Astrocyte (in vitro differentiated cells and primary cell): ENCODE measurements around the gene TSPAN4. TPM values are rescaled to one million over a fixed set of nuclear protein-coding genes. Genes with fewer than 3 reads are reported as not detected.

ENCODE experiments used
- DNase-seq: peaks from one replicate; pipeline ENCODE4 v3.0.0-alpha.2; 2010; ENCODE audit warnings: low read depth
- FAIRE-seq: peaks from 2 replicates; lab custom pipeline; 2011; peaks lifted over from hg19 to GRCh38; lab: Jason Lieb, UNC
- H2AFZ ChIP-seq: 2 replicates; pipeline ENCODE4 v1.6.0; 2012; ENCODE audit warnings: low read depth, low read length, inconsistent platforms
- H3K27ac ChIP-seq: 2 replicates; pipeline ENCODE4 v1.5.1; 2011; ENCODE audit warnings: low read depth, low read length, inconsistent platforms
- H3K27me3 ChIP-seq: 2 replicates; pipeline ENCODE4 v1.6.0; 2011; ENCODE audit warnings: low read length, inconsistent platforms; ENCODE audit not compliant: insufficient read depth
- H3K36me3 ChIP-seq: 2 replicates; pipeline ENCODE4 v1.5.1; 2011; ENCODE audit warnings: low read length, inconsistent platforms; ENCODE audit not compliant: insufficient read depth
- H3K4me1 ChIP-seq: 2 replicates; pipeline ENCODE4 v1.5.1; 2011; ENCODE audit warnings: low read length, inconsistent platforms; ENCODE audit not compliant: insufficient read depth
- H3K4me2 ChIP-seq: 2 replicates; pipeline ENCODE4 v1.6.0; 2012; ENCODE audit warnings: low read length, inconsistent platforms
- H3K4me3 ChIP-seq: 2 replicates; pipeline ENCODE4 v1.5.1; 2011; ENCODE audit warnings: low read depth, mild to moderate bottlenecking, low read length, inconsistent platforms; ENCODE audit not compliant: insufficient read depth
- H3K79me2 ChIP-seq: 2 replicates; pipeline ENCODE4 v1.6.0; 2012; ENCODE audit warnings: mild to moderate bottlenecking, low read length, inconsistent platforms; ENCODE audit not compliant: insufficient read depth
- H3K9ac ChIP-seq: 2 replicates; pipeline ENCODE4 v1.6.0; 2012; ENCODE audit warnings: mild to moderate bottlenecking, low read length, inconsistent platforms
- H3K9me3 ChIP-seq: 2 replicates; pipeline ENCODE4 v1.5.1; 2012; ENCODE audit warnings: low read depth, mild to moderate bottlenecking, low read length, inconsistent platforms; ENCODE audit not compliant: insufficient read depth
- H4K20me1 ChIP-seq: 2 replicates; pipeline ENCODE4 v1.6.0; 2012; ENCODE audit warnings: low read length, inconsistent platforms; ENCODE audit not compliant: insufficient read depth
- H3K27ac Mint-ChIP-seq: one replicate; pipeline ENCODE4 v1.8.0; 2021; ENCODE audit warnings: mild to moderate bottlenecking, mixed read lengths; ENCODE audit not compliant: unreplicated experiment
- H3K27me3 Mint-ChIP-seq: one replicate; pipeline ENCODE4 v1.8.0; 2021; ENCODE audit warnings: low read depth, mixed read lengths; ENCODE audit not compliant: unreplicated experiment
- H3K36me3 Mint-ChIP-seq: one replicate; pipeline ENCODE4 v1.8.0; 2021; ENCODE audit warnings: low read depth, mixed read lengths; ENCODE audit not compliant: unreplicated experiment
- H3K4me1 Mint-ChIP-seq: one replicate; pipeline ENCODE4 v1.8.0; 2021; ENCODE audit warnings: low read depth, mixed read lengths; ENCODE audit not compliant: unreplicated experiment
- H3K4me3 Mint-ChIP-seq: one replicate; pipeline ENCODE4 v1.8.0; 2021; ENCODE audit warnings: mild to moderate bottlenecking, moderate library complexity, mixed read lengths; ENCODE audit not compliant: unreplicated experiment
- H3K9me3 Mint-ChIP-seq: one replicate; pipeline ENCODE4 v1.8.0; 2021; ENCODE audit warnings: mild to moderate bottlenecking, mixed read lengths; ENCODE audit not compliant: unreplicated experiment
- CTCF ChIP-seq: IDR thresholded peaks from 2 replicates; pipeline ENCODE4 v1.5.1; 2011; ENCODE audit warnings: low read depth, mild to moderate bottlenecking, inconsistent platforms, low read length, moderate library complexity; ENCODE audit not compliant: insufficient read depth
- EZH2 ChIP-seq: IDR thresholded peaks from 2 replicates; pipeline ENCODE4 v1.6.1; 2012; ENCODE audit warnings: mild to moderate bottlenecking, low read length, inconsistent platforms; ENCODE audit not compliant: insufficient read depth
- total RNA-seq: library from RNA; stranded (reverse); gene quantifications from 2 replicates; pipeline ENCODE4 v1.2.1, GENCODE V29; 2021

Gene TSPAN4
- total RNA-seq, 1 donor from 2014 or later, result 69.5 TPM

DNA sequence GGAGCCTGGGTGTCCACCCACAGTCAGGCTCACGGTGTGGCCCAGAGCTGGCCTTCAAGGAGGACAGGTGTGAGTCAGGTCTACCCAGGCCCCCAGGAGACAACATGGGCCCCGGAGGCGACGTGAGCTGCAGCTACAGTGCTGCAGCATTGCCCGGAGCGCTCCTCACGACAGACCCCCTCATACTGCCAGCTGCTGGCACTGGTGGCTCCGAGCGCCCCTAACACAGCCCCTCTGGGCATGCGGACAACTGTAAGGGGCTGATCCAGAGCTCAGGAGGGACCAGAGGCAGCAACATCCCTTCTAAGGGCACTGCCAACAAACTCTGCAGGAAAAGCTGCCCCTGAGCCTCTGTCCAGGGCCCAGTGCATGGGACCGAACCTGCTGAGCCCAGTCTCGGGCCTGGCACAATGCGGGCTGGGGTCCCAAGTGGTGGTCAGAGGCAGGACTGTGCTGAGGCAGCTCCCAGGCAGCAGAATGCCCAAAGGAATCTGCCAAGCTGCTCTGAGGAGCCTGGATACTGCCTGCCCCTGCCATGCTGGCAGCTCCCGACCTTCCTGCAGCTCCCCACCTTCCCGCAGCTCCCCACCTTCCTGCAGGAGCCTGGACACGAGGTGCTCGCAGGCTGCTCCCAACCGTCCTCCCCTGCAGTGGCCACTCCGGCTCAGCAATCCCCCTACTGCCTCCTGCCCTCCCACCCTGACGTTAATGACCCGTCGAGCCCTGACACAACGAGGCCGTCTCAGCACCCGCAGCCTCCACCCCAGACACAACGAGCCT lies 52.9 kb downstream of the TSPAN4 start:
- no peaks in the 10 kb centered on the region for H3K36me3 ChIP-seq
- no peaks in the 10 kb centered on the region for H3K4me1 Mint-ChIP-seq
- H3K27me3 Mint-ChIP-seq, result no peaks in the 10 kb centered on the region
- DNase-seq (no peak), FAIRE-seq (no peak)
- H3K9ac ChIP-seq, result no peak overlapping the region
- H3K27me3 ChIP-seq, result no peaks in the 10 kb centered on the region
- no peak overlapping the region for H2AFZ ChIP-seq
- no peak overlapping the region for H3K4me3 ChIP-seq
- no peak overlapping the region for H3K27ac ChIP-seq
- H3K27ac Mint-ChIP-seq, result no peak overlapping the region
- no peaks in the 10 kb centered on the region for H3K79me2 ChIP-seq
- H3K4me2 ChIP-seq, result no peak overlapping the region
- H3K9me3 Mint-ChIP-seq, result no peaks in the 10 kb centered on the region
- H4K20me1 ChIP-seq, result peaks cover 18% of the 10 kb centered on the region
- no peak overlapping the region for H3K4me3 Mint-ChIP-seq
- TF ChIP-seq CTCF (no peak), EZH2 (no peak)
- no peaks in the 10 kb centered on the region for H3K36me3 Mint-ChIP-seq
- no peaks in the 10 kb centered on the region for H3K9me3 ChIP-seq
- no peaks in the 10 kb centered on the region for H3K4me1 ChIP-seq

DNA sequence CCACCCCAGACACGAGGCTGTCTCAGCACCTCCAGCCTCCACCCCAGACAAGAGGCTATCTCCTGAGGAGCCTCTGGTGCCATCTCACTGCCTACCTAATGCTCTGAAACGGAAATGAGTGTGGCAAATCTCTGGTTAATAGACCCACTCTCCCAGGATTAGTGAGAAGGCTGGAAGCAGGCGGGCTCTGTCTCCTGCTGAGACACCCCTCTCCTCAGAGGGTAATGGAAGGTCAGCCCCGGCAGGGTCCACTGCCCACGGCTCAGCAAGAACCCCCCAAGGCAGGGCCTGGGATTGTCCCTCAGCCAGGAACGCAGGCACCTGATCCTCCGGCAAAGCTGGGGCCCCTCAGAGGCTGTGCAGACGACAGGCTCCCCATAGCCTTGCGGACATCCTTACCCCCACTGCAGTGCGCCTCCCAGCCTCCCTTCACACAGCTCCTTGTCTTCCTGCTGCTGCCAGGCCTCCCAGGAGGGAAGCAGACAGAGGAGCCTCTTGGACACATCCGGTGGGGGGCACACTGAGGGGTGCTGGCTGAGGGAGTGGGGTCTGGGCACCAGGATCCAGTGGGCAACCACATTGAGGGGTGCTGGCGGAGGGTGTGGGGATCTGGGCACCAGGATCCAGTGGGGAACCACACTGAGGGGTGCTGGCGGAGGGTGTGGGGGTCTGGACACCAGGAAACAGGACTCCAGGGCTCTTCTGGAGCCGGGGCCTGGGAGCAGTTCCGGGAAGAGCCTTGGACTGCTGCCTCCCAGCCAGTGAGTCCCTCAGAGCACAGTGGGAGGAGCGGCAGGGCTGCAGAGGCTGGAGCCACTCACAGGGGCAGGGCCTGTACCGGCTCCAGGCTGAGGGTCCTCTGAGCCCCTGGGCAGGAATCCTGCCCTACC lies 54.8 kb downstream of the TSPAN4 start:
- no peak for FAIRE-seq
- no peaks in the 10 kb centered on the region for H3K9me3 Mint-ChIP-seq
- Histone ChIP-seq H3K4me3 (no peak overlapping the region), H3K9ac (no peak overlapping the region), H4K20me1 (peaks cover 18% of the 10 kb centered on the region), H2AFZ (no peak overlapping the region), H3K4me2 (no peak overlapping the region), H3K27ac (no peak overlapping the region), H3K79me2 (no peaks in the 10 kb centered on the region), H3K27me3 (no peaks in the 10 kb centered on the region), H3K4me1 (no peaks in the 10 kb centered on the region), H3K36me3 (peaks cover 8% of the 10 kb centered on the region), H3K9me3 (no peaks in the 10 kb centered on the region)
- no peaks in the 10 kb centered on the region for H3K4me1 Mint-ChIP-seq
- no peaks in the 10 kb centered on the region for H3K27me3 Mint-ChIP-seq
- no peak overlapping the region for H3K27ac Mint-ChIP-seq
- H3K4me3 Mint-ChIP-seq, result no peak overlapping the region
- TF ChIP-seq CTCF, result no peak
- TF ChIP-seq EZH2, result no peak
- H3K36me3 Mint-ChIP-seq, result peaks cover 4% of the 10 kb centered on the region
- no peak for DNase-seq
